ENCODE results near the gene IGSF11. TPM values are rescaled to one million over a fixed set of nuclear protein-coding genes. Genes with fewer than 3 reads are reported as not detected.

The IGSF11 gene
- total and polyA plus RNA-seq, 4 experiments from 2014 or later: 0.22 to 0.44 TPM; not detected in 2

- Mint-ChIP-seq H3K27me3 (peaks cover 4 to 5% of the 10 kb centered on the region in 2 donors), H3K4me3 (no peak overlapping the region), H3K4me1 (no peaks in the 10 kb centered on the region), H3K27ac (no peak overlapping the region), H3K36me3 (no peaks in the 10 kb centered on the region), H3K9me3 (peaks cover 0 to 7% (median 0%) of the 10 kb centered on the region in 8 donors)
- Histone ChIP-seq H3K9me3 (ENCODE audit: control insufficient read depth in 1 of 2, low read length in 2 of 2) (no peaks in the 10 kb centered on the region), H3K4me1 (ENCODE audit: insufficient read depth, low read length) (no peaks in the 10 kb centered on the region), H3K27ac (ENCODE audit: low read depth, low read length) (no peak overlapping the region), H3K36me3 (ENCODE audit: insufficient read depth, low read length) (no peaks in the 10 kb centered on the region), H3K27me3 (ENCODE audit: insufficient read depth, low read length) (no peaks in the 10 kb centered on the region), H3K4me3 (ENCODE audit: low read length in 2 of 2) (no peak overlapping the region)
- ChIA-PET CTCF (ENCODE audit: partially characterized antibody) (interaction anchor here (0.7 kb wide), 1 partner anchor 30 kb away, joined by 3 read pairs; no protein-coding TSS in a partner anchor), POLR2A (ENCODE audit: partially characterized antibody) (no interaction called here)
- no peak for DNase-seq
- intact Hi-C loops (cut with micrococcal nuclease): no loop called here
Measured at GRCh38 chr3:118912188-118912587, 122.5 kb downstream of the IGSF11 start.

GRCh38 chr3:118910332-118910731, 124.3 kb downstream of the IGSF11 start:
- no peak for DNase-seq
- Histone ChIP-seq H3K36me3 (ENCODE audit: insufficient read depth, low read length) (no peaks in the 10 kb centered on the region), H3K4me1 (ENCODE audit: insufficient read depth, low read length) (no peaks in the 10 kb centered on the region), H3K4me3 (ENCODE audit: low read length in 2 of 2) (no peak overlapping the region), H3K27ac (ENCODE audit: low read depth, low read length) (no peak overlapping the region), H3K9me3 (ENCODE audit: control insufficient read depth in 1 of 2, low read length in 2 of 2) (no peaks in the 10 kb centered on the region), H3K27me3 (ENCODE audit: insufficient read depth, low read length) (no peaks in the 10 kb centered on the region)
- Mint-ChIP-seq H3K36me3 (no peaks in the 10 kb centered on the region), H3K4me3 (no peak overlapping the region), H3K9me3 (peaks cover 0 to 7% (median 0%) of the 10 kb centered on the region in 8 donors), H3K4me1 (peaks cover 0 to 3% (median 0%) of the 10 kb centered on the region in 4 donors), H3K27me3 (peaks cover 4 to 5% of the 10 kb centered on the region in 2 donors), H3K27ac (no peak overlapping the region)
- intact Hi-C loops (cut with micrococcal nuclease): no loop called here
- CTCF ChIA-PET (ENCODE audit: partially characterized antibody): interaction anchor here (1.6 kb wide), 1 partner anchor 28 kb away, joined by 3 read pairs; no protein-coding TSS in a partner anchor
- POLR2A ChIA-PET (ENCODE audit: partially characterized antibody): no interaction called here

- Histone ChIP-seq H3K36me3 (ENCODE audit: insufficient read depth, low read length) (no peaks in the 10 kb centered on the region), H3K9me3 (ENCODE audit: control insufficient read depth in 1 of 2, low read length in 2 of 2) (no peaks in the 10 kb centered on the region), H3K27ac (ENCODE audit: low read depth, low read length) (no peak overlapping the region), H3K4me3 (ENCODE audit: low read length in 2 of 2) (no peak overlapping the region), H3K4me1 (ENCODE audit: insufficient read depth, low read length) (no peaks in the 10 kb centered on the region), H3K27me3 (ENCODE audit: insufficient read depth, low read length) (no peaks in the 10 kb centered on the region)
- ChIA-PET CTCF (ENCODE audit: partially characterized antibody) (interaction anchor here (0.6 to 1.6 kb wide), 2 partner anchors 27 to 193 kb away, joined by 3 read pairs; no protein-coding TSS in a partner anchor), POLR2A (ENCODE audit: partially characterized antibody) (no interaction called here)
- no peak for DNase-seq
- Mint-ChIP-seq H3K4me1 (peaks cover 0 to 3% (median 0%) of the 10 kb centered on the region in 4 donors), H3K36me3 (no peaks in the 10 kb centered on the region), H3K4me3 (no peak overlapping the region), H3K9me3 (peaks cover 0 to 7% (median 0%) of the 10 kb centered on the region in 8 donors), H3K27me3 (peaks cover 4 to 5% of the 10 kb centered on the region in 2 donors), H3K27ac (no peak overlapping the region)
- intact Hi-C loops (cut with micrococcal nuclease): no loop called here
Measured at GRCh38 chr3:118909763-118910162, 124.9 kb downstream of the IGSF11 start.

GRCh38 chr3:118907909-118908308, 126.7 kb downstream of the IGSF11 start:
- CTCF ChIA-PET (ENCODE audit: partially characterized antibody): interaction anchor here (1.4 to 3.1 kb wide), 2 partner anchors 24 to 127 kb away, joined by 4 to 17 read pairs; partner anchors contain the start of gene IGSF11
- no peaks in the 10 kb centered on the region for H3K36me3 ChIP-seq (ENCODE audit: insufficient read depth, low read length)
- POLR2A ChIA-PET (ENCODE audit: partially characterized antibody): no interaction called here
- intact Hi-C loops (cut with micrococcal nuclease): no loop called here
- Mint-ChIP-seq H3K36me3 (no peaks in the 10 kb centered on the region), H3K27ac (no peak overlapping the region), H3K4me1 (peaks cover 0 to 3% (median 0%) of the 10 kb centered on the region in 4 donors), H3K9me3 (peaks cover 0 to 2% (median 0%) of the 10 kb centered on the region in 8 donors), H3K27me3 (peaks cover 4 to 6% of the 10 kb centered on the region in 2 donors), H3K4me3 (no peak overlapping the region)
- no peaks in the 10 kb centered on the region for H3K27me3 ChIP-seq (ENCODE audit: insufficient read depth, low read length)
- no peaks in the 10 kb centered on the region for H3K9me3 ChIP-seq (ENCODE audit: control insufficient read depth in 1 of 2, low read length in 2 of 2)
- no peak overlapping the region for H3K4me3 ChIP-seq (ENCODE audit: low read length in 2 of 2)
- DNase-seq: no peak
- H3K4me1 ChIP-seq (ENCODE audit: insufficient read depth, low read length): no peaks in the 10 kb centered on the region
- no peak overlapping the region for H3K27ac ChIP-seq (ENCODE audit: low read depth, low read length)

GRCh38 chr3:118900737-118901525, 133.7 kb downstream of the IGSF11 start:
- ChIA-PET CTCF (ENCODE audit: partially characterized antibody) (interaction anchor here (1.0 to 2.7 kb wide), 2 partner anchors 17 to 133 kb away, joined by 3 to 10 read pairs; partner anchors contain the start of gene IGSF11), POLR2A (ENCODE audit: partially characterized antibody) (no interaction called here)
- peaks cover 3 to 8% (median 6%) of the 10 kb centered on the region in 4 donors for H3K4me1 Mint-ChIP-seq
- no peak overlapping the region for H3K27ac ChIP-seq (ENCODE audit: low read depth, low read length)
- no peaks in the 10 kb centered on the region for H3K9me3 Mint-ChIP-seq
- DNase-seq: no peak
- H3K9me3 ChIP-seq (ENCODE audit: control insufficient read depth in 1 of 2, low read length in 2 of 2): no peaks in the 10 kb centered on the region
- peaks cover 4% of the 10 kb centered on the region for H3K4me1 ChIP-seq (ENCODE audit: insufficient read depth, low read length)
- H3K27ac Mint-ChIP-seq: no peak overlapping the region
- intact Hi-C loops (cut with micrococcal nuclease): no loop called here
- H3K27me3 ChIP-seq (ENCODE audit: insufficient read depth, low read length): no peaks in the 10 kb centered on the region
- H3K27me3 Mint-ChIP-seq: peaks cover 0 to 2% of the 10 kb centered on the region in 2 donors
- no peaks in the 10 kb centered on the region for H3K36me3 ChIP-seq (ENCODE audit: insufficient read depth, low read length)
- no peak overlapping the region for H3K4me3 Mint-ChIP-seq
- H3K36me3 Mint-ChIP-seq: no peaks in the 10 kb centered on the region
- no peak overlapping the region for H3K4me3 ChIP-seq (ENCODE audit: low read length in 2 of 2)

GRCh38 chr3:118890206-118890605, 144.4 kb downstream of the IGSF11 start:
- POLR2A ChIA-PET (ENCODE audit: partially characterized antibody): no interaction called here
- Histone ChIP-seq H3K9me3 (ENCODE audit: control insufficient read depth in 1 of 2, low read length in 2 of 2) (no peaks in the 10 kb centered on the region), H3K27ac (ENCODE audit: low read depth, low read length) (no peak overlapping the region), H3K4me1 (ENCODE audit: insufficient read depth, low read length) (no peaks in the 10 kb centered on the region), H3K4me3 (ENCODE audit: low read length in 2 of 2) (no peak overlapping the region), H3K36me3 (ENCODE audit: insufficient read depth, low read length) (no peaks in the 10 kb centered on the region), H3K27me3 (ENCODE audit: insufficient read depth, low read length) (no peaks in the 10 kb centered on the region)
- no peaks in the 10 kb centered on the region for H3K4me1 Mint-ChIP-seq
- DNase-seq: no peak
- H3K9me3 Mint-ChIP-seq: peaks cover 0 to 2% (median 0%) of the 10 kb centered on the region in 8 donors
- H3K27me3 Mint-ChIP-seq: peaks cover 2% of the 10 kb centered on the region in 2 donors
- CTCF ChIA-PET (ENCODE audit: partially characterized antibody): interaction anchor here (1.8 to 4.7 kb wide), 4 partner anchors 7 to 351 kb away, joined by 5 to 42 read pairs (median 12); partner anchors contain the start of genes B4GALT4 and IGSF11
- H3K4me3 Mint-ChIP-seq: no peak overlapping the region
- H3K27ac Mint-ChIP-seq: peak overlapping the region in 1 of 7 donors; percentile 15
- intact Hi-C loops (cut with micrococcal nuclease): no loop called here
- no peaks in the 10 kb centered on the region for H3K36me3 Mint-ChIP-seq

GRCh38 chr3:118889691-118890090, 145.0 kb downstream of the IGSF11 start:
- intact Hi-C loops (cut with micrococcal nuclease): no loop called here
- Histone ChIP-seq H3K27ac (ENCODE audit: low read depth, low read length) (no peak overlapping the region), H3K27me3 (ENCODE audit: insufficient read depth, low read length) (no peaks in the 10 kb centered on the region), H3K9me3 (ENCODE audit: control insufficient read depth in 1 of 2, low read length in 2 of 2) (no peaks in the 10 kb centered on the region), H3K4me1 (ENCODE audit: insufficient read depth, low read length) (no peaks in the 10 kb centered on the region), H3K36me3 (ENCODE audit: insufficient read depth, low read length) (no peaks in the 10 kb centered on the region), H3K4me3 (ENCODE audit: low read length in 2 of 2) (no peak overlapping the region)
- DNase-seq: no peak
- H3K4me3 Mint-ChIP-seq: no peak overlapping the region
- POLR2A ChIA-PET (ENCODE audit: partially characterized antibody): no interaction called here
- H3K4me1 Mint-ChIP-seq: peaks cover 0 to 5% (median 4%) of the 10 kb centered on the region in 4 donors
- H3K27ac Mint-ChIP-seq: no peak overlapping the region
- H3K9me3 Mint-ChIP-seq: peaks cover 0 to 2% (median 0%) of the 10 kb centered on the region in 8 donors
- CTCF ChIA-PET (ENCODE audit: partially characterized antibody): interaction anchor here (1.0 to 4.7 kb wide), 4 partner anchors 11 to 351 kb away, joined by 3 to 14 read pairs (median 6); partner anchors contain the start of gene B4GALT4
- peaks cover 0 to 2% of the 10 kb centered on the region in 2 donors for H3K27me3 Mint-ChIP-seq
- H3K36me3 Mint-ChIP-seq: no peaks in the 10 kb centered on the region

Data from CD4-positive, alpha-beta memory T cell (primary cell).